ENCODE measurements around the gene SPATA2.
A peak's percentile ranks its signal among the peaks of the same experiment; 100 is the strongest.

Gene SPATA2

DNA sequence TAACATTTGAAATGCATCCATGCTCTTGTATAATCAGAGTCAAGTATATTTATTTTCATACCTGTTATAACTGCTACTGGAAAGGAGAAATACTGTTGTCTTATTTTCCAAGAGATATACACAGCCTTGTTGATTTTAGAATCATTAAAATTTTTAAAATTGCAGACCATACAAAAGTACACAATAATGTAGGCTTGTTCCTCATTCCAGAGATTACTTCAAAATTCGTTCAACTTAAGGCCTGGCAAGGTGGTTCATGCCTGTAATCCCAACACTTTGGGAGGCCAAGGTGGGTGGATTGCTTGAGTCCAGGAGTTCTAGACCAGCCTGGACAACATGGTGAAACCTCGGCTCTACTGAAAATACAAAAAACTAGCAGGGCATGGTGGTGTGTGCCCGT is 27.0 kb upstream of the SPATA2 start:
- DNase-seq (ENCODE audit: low spot score), result no peak
- TF ChIP-seq, protein P1, sequence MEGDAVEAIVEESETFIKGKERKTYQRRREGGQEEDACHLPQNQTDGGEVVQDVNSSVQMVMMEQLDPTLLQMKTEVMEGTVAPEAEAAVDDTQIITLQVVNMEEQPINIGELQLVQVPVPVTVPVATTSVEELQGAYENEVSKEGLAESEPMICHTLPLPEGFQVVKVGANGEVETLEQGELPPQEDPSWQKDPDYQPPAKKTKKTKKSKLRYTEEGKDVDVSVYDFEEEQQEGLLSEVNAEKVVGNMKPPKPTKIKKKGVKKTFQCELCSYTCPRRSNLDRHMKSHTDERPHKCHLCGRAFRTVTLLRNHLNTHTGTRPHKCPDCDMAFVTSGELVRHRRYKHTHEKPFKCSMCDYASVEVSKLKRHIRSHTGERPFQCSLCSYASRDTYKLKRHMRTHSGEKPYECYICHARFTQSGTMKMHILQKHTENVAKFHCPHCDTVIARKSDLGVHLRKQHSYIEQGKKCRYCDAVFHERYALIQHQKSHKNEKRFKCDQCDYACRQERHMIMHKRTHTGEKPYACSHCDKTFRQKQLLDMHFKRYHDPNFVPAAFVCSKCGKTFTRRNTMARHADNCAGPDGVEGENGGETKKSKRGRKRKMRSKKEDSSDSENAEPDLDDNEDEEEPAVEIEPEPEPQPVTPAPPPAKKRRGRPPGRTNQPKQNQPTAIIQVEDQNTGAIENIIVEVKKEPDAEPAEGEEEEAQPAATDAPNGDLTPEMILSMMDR (IDR thresholded peaks at IDR 0.05; ENCODE audit: borderline replicate concordance, control extremely low read depth, extremely low read depth, insufficient read depth, missing control alignments), result no peak
- in situ Hi-C loops (cut with MboI; ENCODE audit: low sequenced_read_pairs, unreplicated experiment), result no loop called here

DNA sequence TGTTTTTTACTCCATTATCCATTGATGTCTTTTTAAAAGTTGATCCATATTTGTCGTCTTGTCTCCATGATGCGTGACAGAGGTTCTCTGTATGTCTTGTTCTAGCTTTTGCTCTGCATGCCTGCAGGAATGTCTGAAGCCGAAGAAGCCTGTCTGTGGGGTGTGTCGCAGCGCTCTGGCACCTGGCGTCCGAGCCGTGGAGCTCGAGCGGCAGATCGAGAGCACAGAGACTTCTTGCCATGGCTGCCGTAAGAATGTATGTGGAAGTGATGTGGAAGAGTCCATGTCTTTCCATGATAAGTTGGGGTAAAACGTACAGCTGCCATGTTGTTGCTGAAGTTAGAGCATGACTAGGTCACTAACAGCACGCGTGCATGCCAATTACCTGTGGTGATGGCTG is 26.1 kb upstream of the SPATA2 start:
- DNase-seq (ENCODE audit: low spot score), result no peak
- TF ChIP-seq, protein P1 (IDR thresholded peaks at IDR 0.05; ENCODE audit: borderline replicate concordance, control extremely low read depth, extremely low read depth, insufficient read depth, missing control alignments), result no peak
- in situ Hi-C loops (cut with MboI; ENCODE audit: low sequenced_read_pairs, unreplicated experiment), result no loop called here

DNA sequence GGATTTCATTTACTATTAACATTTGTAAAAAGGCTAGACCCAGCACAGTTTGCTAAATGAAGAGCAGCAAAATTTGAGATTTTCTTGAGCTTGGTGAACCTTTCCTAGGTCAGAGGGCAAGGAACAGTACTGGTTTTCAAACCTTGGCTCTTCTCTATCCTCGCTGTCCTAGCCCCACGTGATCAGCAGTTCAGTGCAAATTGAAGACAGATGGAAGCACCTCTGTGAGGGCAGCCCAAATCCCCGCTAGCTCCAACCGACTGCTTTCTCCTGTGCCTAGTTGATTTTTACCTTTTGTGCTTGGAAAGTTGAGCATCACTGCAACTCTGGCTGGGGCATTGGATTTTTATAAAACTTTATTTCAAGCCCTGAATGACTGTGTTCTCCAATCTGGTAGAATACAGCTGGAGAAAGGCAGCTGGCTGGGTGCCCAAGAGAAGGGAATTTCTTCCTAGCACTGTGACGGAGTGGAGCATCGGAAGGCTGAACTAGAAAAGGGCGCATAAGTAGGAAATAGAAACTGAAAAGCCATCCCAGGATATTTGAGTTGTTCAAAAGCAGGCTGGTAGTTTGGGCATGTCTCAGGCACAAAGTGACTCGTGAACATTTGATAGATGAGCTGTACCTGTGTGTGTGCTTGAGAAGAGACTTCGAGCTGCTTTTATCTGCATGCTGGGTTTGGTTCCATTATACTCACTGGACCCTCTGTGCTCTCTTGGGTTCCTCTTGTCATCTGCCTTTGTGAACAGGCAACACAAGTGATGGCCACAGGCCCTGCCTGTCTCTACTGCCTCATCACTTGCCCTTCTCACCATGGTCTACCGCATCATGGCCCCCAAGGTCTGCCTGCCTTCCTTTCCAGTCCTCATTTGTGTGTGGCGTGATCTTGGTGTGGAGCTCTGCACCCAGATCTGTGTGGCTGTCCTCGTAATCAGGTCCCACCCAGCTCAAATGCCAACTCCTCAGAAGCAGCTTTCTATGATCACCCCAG is 23.1 kb upstream of the SPATA2 start:
- in situ Hi-C loops (cut with MboI; ENCODE audit: low sequenced_read_pairs, unreplicated experiment), result no loop called here
- DNase-seq (ENCODE audit: low spot score), result no peak
- TF ChIP-seq, protein P1 (IDR thresholded peaks at IDR 0.05; ENCODE audit: borderline replicate concordance, control extremely low read depth, extremely low read depth, insufficient read depth, missing control alignments), result no peak

DNA sequence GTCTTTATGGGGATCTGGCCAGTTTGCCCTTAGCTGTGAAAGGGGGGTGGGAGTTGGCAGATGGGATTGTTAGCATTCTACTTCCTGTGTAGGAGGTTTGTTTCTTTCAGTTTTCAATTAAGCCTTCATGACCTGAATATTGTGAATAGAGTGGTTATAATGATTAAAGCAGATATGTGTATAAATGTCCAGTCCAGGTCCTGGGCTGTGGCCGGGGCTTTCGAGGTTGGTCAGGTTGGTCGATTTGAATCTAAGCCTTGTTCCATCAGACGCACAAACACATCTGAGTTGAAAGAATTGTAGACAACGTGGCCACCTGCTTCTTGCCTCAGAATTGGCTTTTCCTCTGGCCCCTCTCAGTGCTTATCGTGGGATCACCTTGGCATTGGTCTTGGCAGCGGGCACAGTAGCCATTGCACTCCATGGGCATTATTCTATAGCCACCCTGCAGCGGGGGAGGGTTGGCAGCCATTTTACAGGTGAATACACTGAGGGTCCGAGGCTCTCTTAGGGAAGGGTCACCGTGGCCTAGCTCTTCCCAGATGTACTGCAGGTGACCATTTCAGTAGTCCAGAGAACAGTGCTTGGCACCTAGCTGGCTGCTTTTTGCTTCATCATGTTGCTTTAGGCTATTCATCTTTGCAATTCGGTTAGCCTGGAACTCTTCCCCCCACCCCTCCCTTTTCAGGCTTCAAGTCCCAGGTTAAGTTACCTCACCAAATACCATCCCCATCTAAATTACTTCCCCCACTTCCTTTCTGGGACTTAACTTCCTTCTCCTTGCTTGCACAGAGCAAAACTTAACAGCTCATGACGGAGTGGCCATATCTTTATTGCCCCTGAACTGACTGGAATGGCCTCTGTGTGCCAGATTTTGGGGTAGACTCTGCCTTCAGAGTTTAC is 21.9 kb upstream of the SPATA2 start:
- TF ChIP-seq, protein P1 (IDR thresholded peaks at IDR 0.05; ENCODE audit: borderline replicate concordance, control extremely low read depth, extremely low read depth, insufficient read depth, missing control alignments), result no peak
- in situ Hi-C loops (cut with MboI; ENCODE audit: low sequenced_read_pairs, unreplicated experiment), result no loop called here
- no peak for DNase-seq (ENCODE audit: low spot score)

DNA sequence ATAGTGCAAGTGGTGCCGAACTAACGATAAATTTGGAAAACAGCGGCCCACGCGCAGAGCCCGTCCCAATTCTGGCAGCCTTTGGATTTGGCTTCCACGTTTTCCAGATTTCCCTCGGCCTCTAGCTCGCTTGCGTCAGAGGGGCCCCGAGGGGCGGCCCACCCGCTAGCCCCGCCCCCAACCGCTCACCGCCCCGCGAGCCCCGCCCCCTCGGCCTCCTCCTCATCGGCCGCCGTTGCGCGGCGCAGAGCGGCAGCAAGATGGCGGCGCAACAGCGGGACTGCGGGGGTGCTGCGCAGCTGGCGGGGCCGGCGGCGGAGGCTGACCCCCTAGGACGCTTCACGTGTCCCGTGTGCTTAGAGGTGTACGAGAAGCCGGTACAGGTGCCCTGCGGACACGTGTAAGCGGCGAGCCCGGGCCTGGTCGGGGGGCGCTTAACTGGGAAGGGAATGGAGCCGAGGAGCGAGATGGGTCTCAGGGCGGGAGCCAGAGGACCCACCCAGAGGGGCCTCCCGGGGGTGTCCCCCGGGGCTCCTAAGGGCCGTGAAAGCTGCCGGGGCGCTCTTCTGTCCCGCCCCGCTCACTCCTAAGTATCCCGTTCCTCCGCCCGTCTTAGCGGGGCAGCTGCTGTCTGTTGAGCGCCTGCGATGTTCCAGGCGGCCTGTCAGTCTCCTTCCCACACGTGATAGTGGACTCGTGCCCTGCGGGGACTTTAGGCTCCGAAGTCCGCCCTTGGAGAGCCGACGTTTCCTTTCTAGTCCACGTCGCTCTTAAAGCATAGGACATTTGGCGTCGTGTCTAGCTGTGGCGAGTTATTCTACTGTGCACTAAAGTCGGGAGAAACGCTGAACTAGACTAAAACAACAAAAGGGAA is 21.1 kb upstream of the SPATA2 start, which contains the start of gene RNF114:
Gene RNF114, plus strand, starts transcription at position 245 of the 874 bp plus-strand sequence. Its CDS starts 16 bp downstream, at position 261.
- DNase-seq (ENCODE audit: low spot score), result peak; percentile 99
- TF ChIP-seq, protein P1 (IDR thresholded peaks at IDR 0.05; ENCODE audit: borderline replicate concordance, control extremely low read depth, extremely low read depth, insufficient read depth, missing control alignments), result no peak
- in situ Hi-C loops (cut with MboI; ENCODE audit: low sequenced_read_pairs, unreplicated experiment), result no loop called here
